GM23338 (cell line): ENCODE data around the gene SLC35F6. TPM values are rescaled to one million over a fixed set of nuclear protein-coding genes. Genes with fewer than 3 reads are reported as not detected.

Experiments
- ATAC-seq: fragments of 200-7000 bp; cut with Tn5 transposase; 3 replicates; pipeline ENCODE4 v1.9.1; 2020
- DNase-seq: peaks from one replicate; pipeline ENCODE4 v3.0.0-alpha.2; 2015; ENCODE audit warnings: low spot score
- H2AFZ ChIP-seq: fragments of 200-600 bp; sonication (generic); 2 replicates; pipeline ENCODE4 v1.8.0; 2016; ENCODE audit warnings: antibody characterized with exemption, mild to moderate bottlenecking, moderate library complexity
- H3F3A ChIP-seq: fragments of 200-600 bp; sonication (generic); replicated peaks from 2 replicates; pipeline ENCODE4 v1.8.0; 2017; ENCODE audit warnings: antibody characterized with exemption, mixed run types, low read depth
- H3K27ac ChIP-seq: fragments of 200-600 bp; sonication (generic); 2 replicates; pipeline ENCODE4 v1.6.1; 2016; ENCODE audit warnings: low read depth
- H3K27me3 ChIP-seq: fragments of 200-600 bp; sonication (generic); 2 replicates; pipeline ENCODE4 v1.8.0; 2016; ENCODE audit warnings: mild to moderate bottlenecking, mixed run types, moderate library complexity; ENCODE audit not compliant: insufficient read depth
- H3K36me3 ChIP-seq: fragments of 200-600 bp; sonication (generic); 2 replicates; pipeline ENCODE4 v1.8.0; 2016; ENCODE audit warnings: mild to moderate bottlenecking; ENCODE audit not compliant: insufficient read depth
- H3K4me1 ChIP-seq: fragments of 200-600 bp; sonication (generic); 2 replicates; pipeline ENCODE4 v1.8.0; 2016; ENCODE audit warnings: mild to moderate bottlenecking, moderate library complexity; ENCODE audit not compliant: insufficient read depth
- H3K4me2 ChIP-seq: fragments of 200-600 bp; sonication (generic); 2 replicates; pipeline ENCODE4 v1.7.1; 2017; ENCODE audit warnings: mixed run types
- H3K4me3 ChIP-seq: fragments of 200-600 bp; sonication (generic); 2 replicates; pipeline ENCODE4 v1.6.1; 2016; ENCODE audit warnings: mixed run types
- H3K79me2 ChIP-seq: fragments of 200-600 bp; sonication (generic); replicated peaks from 2 replicates; pipeline ENCODE4 v1.8.0; 2017; ENCODE audit warnings: mild to moderate bottlenecking; ENCODE audit not compliant: insufficient read depth
- H3K9me2 ChIP-seq: fragments of 200-600 bp; sonication (generic); 2 replicates; pipeline ENCODE4 v1.8.0; 2017; ENCODE audit not compliant: insufficient read depth
- H4K20me1 ChIP-seq: fragments of 200-600 bp; sonication (generic); replicated peaks from 2 replicates; pipeline ENCODE4 v1.8.0; 2017; ENCODE audit warnings: mild to moderate bottlenecking; ENCODE audit not compliant: insufficient read depth
- H3K27ac Mint-ChIP-seq: 2 replicates; pipeline ENCODE4 v1.8.0; 2020; ENCODE audit warnings: inconsistent platforms, mild to moderate bottlenecking, moderate library complexity, mixed read lengths
- H3K27me3 Mint-ChIP-seq: 3 replicates; pipeline ENCODE4 v1.8.0; 2022; ENCODE audit warnings: low read depth, mild to moderate bottlenecking, moderate library complexity, mixed read lengths, inconsistent platforms; ENCODE audit not compliant: insufficient read depth, poor library complexity
- H3K36me3 Mint-ChIP-seq: 3 replicates; pipeline ENCODE4 v1.8.0; 2021; ENCODE audit warnings: low read depth, mild to moderate bottlenecking, inconsistent platforms, moderate library complexity, mixed read lengths
- H3K4me1 Mint-ChIP-seq: 3 replicates; pipeline ENCODE4 v1.8.0; 2020; ENCODE audit warnings: mild to moderate bottlenecking, inconsistent platforms, mixed read lengths
- H3K4me3 Mint-ChIP-seq: 3 replicates; pipeline ENCODE4 v1.8.0; 2021; ENCODE audit warnings: moderate library complexity, mild to moderate bottlenecking, inconsistent platforms, mixed read lengths
- H3K9me3 Mint-ChIP-seq: 3 replicates; pipeline ENCODE4 v1.8.0; 2020; ENCODE audit warnings: moderate library complexity, mild to moderate bottlenecking, inconsistent platforms, mixed read lengths
- CREB1 ChIP-seq: fragments of 250-450 bp; sonication (Bioruptor Pico); IDR thresholded peaks from 2 replicates; pipeline ENCODE4 v1.5.0; 2020; ENCODE audit warnings: low read depth, mild to moderate bottlenecking, moderate library complexity
- CTCF ChIP-seq, 2 experiments: fragments of 200-600 bp in 1 of 2; sonication (generic) in 1 of 2; conservative IDR thresholded peaks; 2 replicates each; pipeline versions ENCODE4 v1.5.1 to v1.6.1; 2016 to 2017; ENCODE audit warnings: antibody characterized with exemption in 2 of 2, low read depth in 2 of 2, mild to moderate bottlenecking in 2 of 2, moderate library complexity in 1 of 2
- EZH2 ChIP-seq: fragments of 200-600 bp; sonication (generic); IDR thresholded peaks from one replicate; pipeline ENCODE4 v1.8.0; 2017; ENCODE audit warnings: antibody characterized with exemption, mild to moderate bottlenecking, low read depth; ENCODE audit not compliant: unreplicated experiment
- EZH2phosphoT487 ChIP-seq: fragments of 200-600 bp; sonication (generic); IDR thresholded peaks from one replicate; pipeline ENCODE4 v1.8.1; 2018; ENCODE audit warnings: antibody characterized with exemption; ENCODE audit not compliant: unreplicated experiment
- JUNB ChIP-seq: IDR thresholded peaks from one replicate; pipeline ENCODE4 v1.6.1; 2016; ENCODE audit warnings: antibody characterized with exemption; ENCODE audit not compliant: unreplicated experiment
- NANOG ChIP-seq: IDR thresholded peaks from 2 replicates; pipeline ENCODE4 v1.6.1; 2016; ENCODE audit warnings: antibody characterized with exemption, borderline replicate concordance
- POLR2AphosphoS5 ChIP-seq: IDR thresholded peaks from 2 replicates; pipeline ENCODE4 v1.6.1; 2016; ENCODE audit warnings: antibody characterized with exemption, low read depth
- REST ChIP-seq: IDR thresholded peaks from one replicate; pipeline ENCODE4 v1.6.1; 2018; ENCODE audit warnings: antibody characterized with exemption; ENCODE audit not compliant: unreplicated experiment
- STAT1 ChIP-seq: IDR thresholded peaks from one replicate; pipeline ENCODE4 v1.6.1; 2016; ENCODE audit warnings: antibody characterized with exemption; ENCODE audit not compliant: unreplicated experiment
- ZNF114 ChIP-seq: fragments of 250-450 bp; sonication (Bioruptor Pico); IDR thresholded peaks from 2 replicates; pipeline ENCODE4 v1.5.0; 2020; ENCODE audit warnings: mild to moderate bottlenecking, moderate library complexity
- ZNF331 ChIP-seq: fragments of 250-450 bp; sonication (Bioruptor Pico); IDR thresholded peaks from 2 replicates; pipeline ENCODE4 v1.5.0; 2020; ENCODE audit warnings: low read depth, mild to moderate bottlenecking, moderate library complexity
- ZNF462 ChIP-seq: fragments of 250-450 bp; sonication (Bioruptor Pico); IDR thresholded peaks from 2 replicates; pipeline ENCODE4 v1.5.0; 2020; ENCODE audit warnings: mild to moderate bottlenecking, moderate library complexity
- polyA plus RNA-seq: library from polyadenylated mRNA; unstranded; fragments of >200 nt; fragmentation: Nextera tagmentation; extraction: Ambion mirVana; gene quantifications from 2 replicates; pipeline ENCODE4 v1.2.1, GENCODE V29; 2016
- total RNA-seq: library from RNA; depleted of rRNA; stranded (reverse); fragments of >200 nt; shearing (Covaris generic); gene quantifications from 2 replicates; pipeline ENCODE4 v1.2.3, GENCODE V29; 2014

SLC35F6 gene
- total and polyA plus RNA-seq, 2 experiments from 2014 or later = 6.0 to 15.0 TPM

- ATAC-seq = no peak
- H3K4me3 ChIP-seq = no peak overlapping the region
- Mint-ChIP-seq H3K27me3 (peaks cover 8% of the 10 kb centered on the region), H3K27ac (no peak overlapping the region), H3K4me1 (peaks cover 13% of the 10 kb centered on the region), H3K36me3 (no peaks in the 10 kb centered on the region), H3K9me3 (no peaks in the 10 kb centered on the region; the same call in 2 of the 3 replicates), H3K4me3 (no peak overlapping the region)
- no peak overlapping the region for H3K27ac ChIP-seq
- no peak overlapping the region for H2AFZ ChIP-seq
- no peak for TF ChIP-seq ZNF462 (CRISPR knock-in tag)
- TF ChIP-seq CREB1 (CRISPR knock-in tag) = no peak
- no peak for TF ChIP-seq EZH2
- no peak for TF ChIP-seq POLR2AphosphoS5
- no peak for TF ChIP-seq ZNF114 (CRISPR knock-in tag)
- TF ChIP-seq EZH2phosphoT487 = no peak
- no peak for TF ChIP-seq STAT1
- TF ChIP-seq ZNF331 (CRISPR knock-in tag) = no peak
- TF ChIP-seq CTCF (conservative IDR thresholded peaks at IDR 0.05; ENCODE audit: low read depth in 2 of 2) = no peak
- TF ChIP-seq REST = no peak
- TF ChIP-seq NANOG = no peak
- no peak for TF ChIP-seq JUNB
- H3K9me2 ChIP-seq = no peaks in the 10 kb centered on the region
- DNase-seq = no peak
- no peaks in the 10 kb centered on the region for H3K79me2 ChIP-seq
- no peaks in the 10 kb centered on the region for H3K27me3 ChIP-seq
- H3K4me2 ChIP-seq = no peak overlapping the region
- no peaks in the 10 kb centered on the region for H3F3A ChIP-seq
- H3K4me1 ChIP-seq = peaks cover 5% of the 10 kb centered on the region
- no peaks in the 10 kb centered on the region for H3K36me3 ChIP-seq
- H4K20me1 ChIP-seq = no peaks in the 10 kb centered on the region
These were observed 45.0 kb upstream of the SLC35F6 start for GRCh38 chr2:26718949-26719686.
